Parathyroid adenoma (tissue), 2 donors: ENCODE measurements around the gene THSD4.

ENCODE experiments used
- H2AFZ ChIP-seq: fragments of 300-600 bp; sonication (generic); one replicate; pipeline ENCODE4 v1.7.0; 2017; ENCODE audit warnings: antibody characterized with exemption, mild to moderate bottlenecking
- H3K27ac ChIP-seq: fragments of 300-600 bp; sonication (generic); one replicate; pipeline ENCODE4 v1.7.0; 2017
- H3K27me3 ChIP-seq: fragments of 300-600 bp; sonication (generic); one replicate; pipeline ENCODE4 v1.7.0; 2017; ENCODE audit warnings: low read length; ENCODE audit not compliant: control insufficient read depth, insufficient read depth
- H3K36me3 ChIP-seq: fragments of 300-600 bp; sonication (generic); one replicate; pipeline ENCODE4 v1.7.0; 2017; ENCODE audit warnings: low read length; ENCODE audit not compliant: control insufficient read depth, insufficient read depth
- H3K4me1 ChIP-seq: fragments of 300-600 bp; sonication (generic); one replicate; pipeline ENCODE4 v1.7.0; 2017; ENCODE audit warnings: control low read depth
- H3K4me2 ChIP-seq: fragments of 300-600 bp; sonication (generic); one replicate; pipeline ENCODE4 v1.7.0; 2017; ENCODE audit warnings: low read length
- H3K4me3 ChIP-seq: fragments of 300-600 bp; sonication (generic); one replicate; pipeline ENCODE4 v1.7.0; 2017; ENCODE audit warnings: low read depth, low read length
- H3K79me2 ChIP-seq: fragments of 300-600 bp; sonication (generic); one replicate; pipeline ENCODE4 v1.7.0; 2017; ENCODE audit warnings: control low read depth
- H3K9ac ChIP-seq: fragments of 300-600 bp; sonication (generic); one replicate; pipeline ENCODE4 v1.7.0; 2017; ENCODE audit warnings: mild to moderate bottlenecking
- H3K9me3 ChIP-seq: fragments of 300-600 bp; sonication (generic); one replicate; pipeline ENCODE4 v1.7.0; 2017; ENCODE audit warnings: low read length; ENCODE audit not compliant: control insufficient read depth
- CTCF ChIP-seq: fragments of 300-600 bp; sonication (generic); IDR thresholded peaks from one replicate; pipeline ENCODE4 v1.7.0; 2017; ENCODE audit warnings: antibody characterized with exemption, mild to moderate bottlenecking
- donor health status: primary hyperparathyroidism.

The THSD4 gene

DNA sequence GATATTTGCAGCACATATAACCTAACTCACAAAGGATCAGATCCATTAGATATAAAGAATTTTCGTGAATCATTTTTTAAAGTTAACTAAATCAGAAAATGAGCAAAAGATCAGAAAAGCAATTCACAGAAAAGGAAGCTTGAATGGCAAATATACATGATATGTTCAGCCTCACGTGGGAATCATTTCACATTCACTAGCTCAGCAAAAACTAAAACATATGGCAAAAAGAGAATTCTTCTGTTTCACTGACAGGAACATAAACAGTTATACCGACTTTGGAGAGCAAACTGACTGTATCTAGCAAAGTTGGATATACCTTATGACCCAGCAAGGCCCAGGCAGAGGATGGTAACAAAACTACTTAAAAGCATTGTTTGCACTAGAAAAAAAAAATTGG is 661.0 kb downstream of the THSD4 start:
- H3K36me3 ChIP-seq: no peaks in the 10 kb centered on the region
- H3K4me2 ChIP-seq: no peak overlapping the region
- H3K27ac ChIP-seq: no peak overlapping the region
- no peak for TF ChIP-seq CTCF
- H3K4me3 ChIP-seq: no peak overlapping the region
- H3K79me2 ChIP-seq: no peaks in the 10 kb centered on the region
- H3K27me3 ChIP-seq: no peaks in the 10 kb centered on the region
- no peaks in the 10 kb centered on the region for H3K4me1 ChIP-seq
- no peak overlapping the region for H2AFZ ChIP-seq
- no peak overlapping the region for H3K9ac ChIP-seq
- no peaks in the 10 kb centered on the region for H3K9me3 ChIP-seq

GRCh38 chr15:71777216-71777943 is 662.1 kb downstream of the THSD4 start:
- H3K27ac ChIP-seq: no peak overlapping the region
- H3K4me1 ChIP-seq: no peaks in the 10 kb centered on the region
- no peak overlapping the region for H2AFZ ChIP-seq
- no peak overlapping the region for H3K9ac ChIP-seq
- TF ChIP-seq CTCF: no peak
- no peak overlapping the region for H3K4me3 ChIP-seq
- no peaks in the 10 kb centered on the region for H3K27me3 ChIP-seq
- H3K9me3 ChIP-seq: no peaks in the 10 kb centered on the region
- no peaks in the 10 kb centered on the region for H3K36me3 ChIP-seq
- no peaks in the 10 kb centered on the region for H3K79me2 ChIP-seq
- no peak overlapping the region for H3K4me2 ChIP-seq

DNA sequence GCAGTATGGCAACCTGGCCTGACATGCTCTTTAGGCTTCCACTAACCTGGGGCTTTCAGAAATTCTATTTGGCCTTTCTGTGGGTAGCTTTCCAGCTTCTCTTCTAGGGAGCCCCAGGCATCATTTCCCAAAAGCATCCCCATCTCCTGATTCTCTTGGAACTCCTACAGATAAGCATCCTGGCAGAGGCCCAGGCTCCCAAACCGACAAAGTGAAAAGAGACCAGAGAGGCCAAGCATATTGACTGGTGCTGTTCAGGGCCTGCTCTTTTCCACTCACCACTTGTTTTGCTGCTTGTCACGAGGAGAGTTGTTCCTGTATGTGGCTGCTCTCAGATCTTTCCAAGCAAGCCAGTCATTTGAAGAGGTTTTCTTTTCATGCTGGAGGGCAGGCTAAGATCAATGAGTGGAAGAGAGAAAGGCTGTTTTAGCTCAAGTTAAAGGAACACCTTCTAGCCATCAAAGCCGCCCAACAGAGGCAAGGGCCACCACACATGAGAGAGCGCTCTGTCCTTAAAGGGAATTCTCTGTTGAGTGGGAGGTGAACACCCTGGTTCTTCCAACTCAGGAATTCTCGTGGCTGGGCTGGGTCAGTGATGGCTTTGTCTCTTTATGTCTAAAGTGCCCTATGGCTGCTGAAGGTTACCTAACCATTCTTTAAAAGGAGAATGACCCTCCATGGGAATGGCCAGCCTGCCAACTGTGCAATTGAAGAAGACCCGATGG is 664.0 kb downstream of the THSD4 start:
- Histone ChIP-seq H3K4me3 (no peak overlapping the region), H3K9me3 (no peaks in the 10 kb centered on the region), H2AFZ (no peak overlapping the region), H3K9ac (no peak overlapping the region), H3K4me1 (no peaks in the 10 kb centered on the region), H3K79me2 (no peaks in the 10 kb centered on the region), H3K4me2 (no peak overlapping the region), H3K27ac (no peak overlapping the region), H3K27me3 (no peaks in the 10 kb centered on the region), H3K36me3 (no peaks in the 10 kb centered on the region)
- no peak for TF ChIP-seq CTCF

DNA sequence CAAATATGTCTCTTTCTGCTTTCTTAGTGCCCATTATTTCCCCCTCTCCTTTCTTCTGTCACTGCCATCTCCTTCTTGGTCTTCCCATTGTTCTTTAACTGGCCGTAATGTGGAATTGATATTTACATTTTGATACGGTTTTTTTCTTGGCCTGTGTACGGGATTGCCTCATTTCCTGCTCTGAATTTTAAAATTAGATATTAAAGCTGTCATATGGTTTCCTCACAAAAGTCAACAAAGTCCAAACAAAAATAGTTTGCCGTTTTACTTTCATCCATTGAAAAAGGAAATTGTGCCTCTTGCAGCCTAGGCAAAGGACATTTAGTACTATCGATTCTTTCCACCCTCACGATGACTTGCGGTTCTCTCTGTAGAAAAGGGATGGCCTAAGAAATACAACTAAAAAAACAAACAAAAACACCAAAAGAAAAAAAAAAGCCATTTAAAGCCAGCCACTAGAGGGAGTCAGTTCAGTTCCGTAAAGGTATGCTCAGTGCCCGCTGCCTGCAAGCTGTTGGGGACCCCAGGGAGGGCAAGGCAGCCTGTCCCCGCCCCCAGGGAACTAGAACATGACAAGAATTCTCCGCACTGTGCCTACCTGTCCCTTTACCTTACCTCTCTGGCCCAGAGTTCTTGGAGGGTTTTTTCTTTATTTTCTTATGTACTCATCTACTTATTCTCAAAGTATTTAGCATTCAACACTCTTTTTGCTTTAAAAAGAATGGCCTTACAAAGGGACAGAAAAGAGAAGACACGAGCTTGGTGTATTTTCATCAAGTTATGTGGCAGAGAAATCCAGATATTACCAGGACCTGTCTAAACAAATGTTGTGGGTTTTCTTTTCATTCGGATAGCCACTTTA is 665.1 kb downstream of the THSD4 start:
- Histone ChIP-seq H3K4me1 (no peaks in the 10 kb centered on the region), H3K27ac (no peak overlapping the region), H3K4me3 (no peak overlapping the region), H2AFZ (peak overlapping the region; percentile 53), H3K4me2 (no peak overlapping the region), H3K9ac (no peak overlapping the region), H3K27me3 (no peaks in the 10 kb centered on the region), H3K9me3 (no peaks in the 10 kb centered on the region), H3K79me2 (no peaks in the 10 kb centered on the region), H3K36me3 (no peaks in the 10 kb centered on the region)
- peak; percentile 53 for TF ChIP-seq CTCF
